ENCODE data around the gene TMEM127.
A peak's percentile ranks its signal among the peaks of the same experiment; 100 is the strongest.

Gene TMEM127

GRCh38 chr2:96209011-96209728, 56.6 kb downstream of the TMEM127 start:
- intact Hi-C loops (cut with DNase I) = loop anchor here (2.0 to 5.0 kb wide), 2 partner anchors 58 to 62 kb away; partner anchors contain the start of genes CIAO1 and DUSP2
- DNase-seq = no peak

DNA sequence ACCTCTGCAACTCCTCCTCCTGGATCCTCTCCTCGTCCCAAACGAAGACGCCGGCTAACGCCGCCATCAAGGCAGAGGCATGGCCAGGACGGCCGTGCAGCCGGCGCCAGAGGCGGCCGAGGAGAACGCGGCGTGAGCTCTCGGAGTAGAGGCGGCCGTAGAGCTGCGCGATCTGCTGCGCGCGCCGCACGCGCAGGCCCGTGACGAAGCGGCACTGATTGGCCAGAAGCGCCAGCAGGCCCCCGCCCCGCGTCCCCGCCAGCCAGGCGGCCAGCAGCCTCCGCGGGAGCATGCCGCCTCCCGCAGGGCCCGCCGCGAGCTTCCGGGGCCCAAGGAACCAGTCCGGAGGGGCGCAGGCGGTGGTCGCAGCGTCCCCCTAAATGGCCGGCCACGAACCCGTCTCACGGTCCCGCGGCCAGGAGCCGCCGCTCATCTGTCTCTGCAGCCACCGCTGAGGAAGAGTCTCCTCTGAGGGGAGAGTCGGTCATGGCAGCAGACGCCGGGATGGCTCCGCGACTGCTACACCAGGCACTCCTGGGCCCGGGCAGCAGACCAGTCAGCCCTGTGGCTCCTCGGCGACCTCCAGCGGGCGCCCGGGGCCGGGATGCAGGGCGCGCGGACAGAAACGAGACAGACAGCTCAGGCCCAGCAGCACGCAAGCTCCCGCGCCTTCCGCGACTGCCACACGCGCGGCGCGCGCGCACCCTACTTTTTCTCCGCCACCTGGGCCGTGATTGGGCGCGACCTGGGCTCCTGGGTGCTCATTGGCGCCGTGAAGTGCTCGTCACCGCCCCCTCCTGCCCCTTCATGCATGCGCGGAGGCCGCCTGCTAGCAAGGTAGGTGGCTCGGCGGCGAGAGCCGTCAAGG, 57.4 kb downstream of the TMEM127 start, which contains the start of gene STARD7:
Gene STARD7 (minus strand): TSS at position 685 of the 868 bp plus-strand sequence. CDS start 393 bp downstream, at position 292.
- intact Hi-C loops (cut with DNase I) = loop anchor here (2.0 to 5.0 kb wide), 2 partner anchors 58 to 61 kb away; partner anchors contain the start of genes CIAO1 and DUSP2
- DNase-seq = peak; percentile 95 to 100 (median 98)

DNA sequence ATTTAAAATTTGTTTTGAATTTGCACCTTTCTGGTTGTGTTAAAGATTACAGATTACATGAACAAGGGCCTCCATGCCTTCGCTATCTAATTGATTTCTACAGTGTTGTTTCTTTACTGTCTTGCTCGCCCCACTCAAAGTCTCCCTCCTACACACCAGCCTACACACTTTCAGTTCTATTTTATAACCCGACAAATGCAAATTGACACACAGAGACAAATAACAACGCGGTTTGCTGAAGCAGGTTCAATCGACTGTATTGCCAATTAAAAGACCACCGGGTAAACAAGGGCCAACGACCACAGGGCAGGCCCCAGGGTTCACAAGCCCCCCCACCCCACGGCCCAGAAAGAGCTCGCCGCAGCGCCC, 58.0 kb downstream of the TMEM127 start:
- DNase-seq = no peak
- intact Hi-C loops (cut with DNase I) = loop anchor here (2.0 to 5.0 kb wide), 2 partner anchors 59 to 60 kb away; partner anchors contain the start of genes CIAO1 and DUSP2

GRCh38 chr2:96207073-96207773, 58.6 kb downstream of the TMEM127 start:
- intact Hi-C loops (cut with DNase I) = loop anchor here (5.0 kb wide), 1 partner anchor 60 kb away; the partner anchor contains the start of gene DUSP2

GRCh38 chr2:96205888-96206287, 59.9 kb downstream of the TMEM127 start:
- intact Hi-C loops (cut with DNase I) = loop anchor here (5.0 kb wide), 1 partner anchor 59 kb away; the partner anchor contains the start of gene DUSP2
- DNase-seq = no peak

More at GRCh38 chr2:96207073-96207773, 58.6 kb downstream of the TMEM127 start:
- no peak for DNase-seq

DNA sequence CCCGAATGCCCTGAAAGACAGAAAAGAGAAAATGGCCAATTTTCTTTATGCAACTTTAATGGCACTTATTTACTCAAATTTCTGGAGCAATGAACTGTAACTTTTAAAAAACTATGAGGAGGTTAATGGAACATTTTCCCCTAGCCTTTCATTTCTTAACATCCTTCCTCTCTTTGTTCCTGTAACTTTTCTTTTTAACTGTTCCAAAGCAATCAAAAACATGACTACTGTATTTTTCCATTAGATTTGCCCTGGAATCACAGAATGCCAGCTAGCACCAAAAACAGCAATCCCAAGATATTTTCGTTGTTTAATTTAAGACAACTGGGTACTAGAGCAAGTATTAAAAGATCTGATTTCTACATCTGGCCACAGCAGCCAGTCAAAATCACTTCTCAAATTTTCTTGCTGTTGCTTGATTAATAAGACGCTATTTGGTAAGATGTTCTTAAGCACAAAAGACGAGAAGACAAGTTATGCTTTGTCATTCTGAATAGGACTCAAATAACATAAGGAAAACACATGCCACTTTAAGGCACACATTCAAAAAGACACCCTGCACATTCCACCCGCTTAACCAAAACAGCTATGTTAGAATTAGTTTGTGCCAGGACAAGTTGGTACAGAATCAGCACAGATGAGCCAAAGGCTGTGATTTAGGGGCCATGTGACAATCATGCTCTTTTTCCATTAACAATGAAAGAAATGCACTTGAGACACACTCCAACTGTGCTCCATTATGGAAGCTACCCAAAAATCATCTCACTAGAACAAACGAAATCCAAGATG, 60.8 kb downstream of the TMEM127 start:
- intact Hi-C loops (cut with DNase I) = loop anchor here (5.0 kb wide), 1 partner anchor 58 kb away; the partner anchor contains the start of gene DUSP2
- DNase-seq = peak in 1 of 10 donors; percentile 22

GRCh38 chr2:96203130-96204028, 62.4 kb downstream of the TMEM127 start:
- DNase-seq = no peak
- intact Hi-C loops (cut with DNase I) = no loop called here

GRCh38 chr2:96202152-96202854, 63.5 kb downstream of the TMEM127 start:
- DNase-seq = no peak
- intact Hi-C loops (cut with DNase I) = no loop called here

- DNase-seq = no peak
- intact Hi-C loops (cut with DNase I) = no loop called here
These were observed 64.5 kb downstream of the TMEM127 start for GRCh38 chr2:96201338-96201737.

DNA sequence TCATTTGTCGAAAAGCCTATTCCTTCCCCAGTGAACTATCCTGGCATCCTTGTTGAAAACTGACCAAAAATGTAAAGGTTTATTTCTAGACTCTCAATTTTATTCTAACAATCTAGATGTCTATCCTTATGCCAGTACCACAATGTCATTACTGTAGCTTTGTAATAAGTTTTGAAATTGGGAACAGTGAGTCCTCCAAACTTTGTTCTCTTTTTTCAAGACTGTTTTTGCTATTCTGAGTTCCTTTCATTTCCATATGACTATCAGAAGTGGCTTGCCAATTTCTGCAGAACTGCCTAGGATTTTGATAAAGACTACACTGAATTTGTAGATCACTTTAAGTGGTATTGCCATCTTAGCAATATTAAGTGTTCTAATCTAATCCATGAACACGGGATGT, 66.9 kb downstream of the TMEM127 start:
- DNase-seq = no peak
- intact Hi-C loops (cut with DNase I) = no loop called here
